ENCODE results near the gene RNF167.

GRCh38 chr17:4897198-4897687 is 42.8 kb upstream of the RNF167 start:
- TF ChIP-seq FOXK2 (IDR thresholded peaks at IDR 0.05): no peak
- no peak for TF ChIP-seq ZBTB46 (CRISPR knock-in tag; IDR thresholded peaks at IDR 0.05; ENCODE audit: borderline replicate concordance)
- TF ChIP-seq GLI4 (CRISPR knock-in tag; IDR thresholded peaks at IDR 0.05; ENCODE audit: borderline replicate concordance): no peak
- no peak for TF ChIP-seq CREB1 (IDR thresholded peaks at IDR 0.05)
- TF ChIP-seq CREB1 (CRISPR knock-in tag; IDR thresholded peaks at IDR 0.05): no peak
- TF ChIP-seq ZNF687 (CRISPR knock-in tag; IDR thresholded peaks at IDR 0.05): no peak
- TF ChIP-seq GATA4 (IDR thresholded peaks at IDR 0.05; ENCODE audit: borderline replicate concordance, low read depth): no peak
- no peak for TF ChIP-seq ZBTB34 (CRISPR knock-in tag; IDR thresholded peaks at IDR 0.05)

Measured in HepG2 (cell line).